Esophagus squamous epithelium (tissue), 5 donors: ENCODE measurements around the gene NHERF2. TPM values are rescaled to one million over a fixed set of nuclear protein-coding genes. Genes with fewer than 3 reads are reported as not detected.
A peak's percentile ranks its signal among the peaks of the same experiment; 100 is the strongest.

Experiments used
- DNase-seq: peaks from one replicate; lab custom pipeline; 2025; lab: John Stamatoyannopoulos, UW
- H3K27ac ChIP-seq, 4 donors: fragments of 200-600 bp; sonication (generic); one replicate each; pipeline ENCODE4 v1.5.1; 2016 to 2019; ENCODE audit warnings: mild to moderate bottlenecking in 1 of 4
- H3K27me3 ChIP-seq, 4 donors: fragments of 200-600 bp; sonication (generic); 1 replicate in 3 of 4; 2 replicates in 1 of 4; pipeline versions ENCODE4 v1.5.1 to v1.6.0; 2017 to 2021; ENCODE audit warnings: antibody characterized with exemption in 1 of 4
- H3K36me3 ChIP-seq, 3 donors: fragments of 200-600 bp; sonication (generic); one replicate each; pipeline ENCODE4 v1.5.1; 2016 to 2019
- H3K4me1 ChIP-seq, 3 donors: fragments of 200-600 bp; sonication (generic); one replicate each; pipeline ENCODE4 v1.5.1; 2017 to 2019
- H3K4me3 ChIP-seq, 4 donors: fragments of 200-600 bp; sonication (generic); 1 replicate in 3 of 4; 2 replicates in 1 of 4; pipeline ENCODE4 v1.5.1; 2016 to 2019; ENCODE audit warnings: mild to moderate bottlenecking in 2 of 4, moderate library complexity in 1 of 4
- H3K9me3 ChIP-seq, 3 donors: fragments of 200-600 bp; sonication (generic); one replicate each; pipeline ENCODE4 v1.5.1; 2016 to 2019
- CTCF ChIP-seq, 6 experiments: fragments of 450-650 bp in 4 of 6; fragments of 200-600 bp in 2 of 6; sonication (generic) in 2 of 6; IDR thresholded peaks; one replicate each; pipeline ENCODE4 v1.5.1; 2016 to 2019; ENCODE audit warnings: antibody characterized with exemption in 6 of 6, mild to moderate bottlenecking in 4 of 6, moderate library complexity in 4 of 6
- POLR2A ChIP-seq, 4 donors: fragments of 450-650 bp; IDR thresholded peaks; one replicate each; pipeline ENCODE4 v1.6.1; 2017; ENCODE audit warnings: antibody characterized with exemption in 4 of 4, mild to moderate bottlenecking in 4 of 4, moderate library complexity in 3 of 4
- WGBS, 2 donors: methylation state at CpG; one replicate each; pipeline ENCODE4 v1.1.5; 2018; 5-methylcytosine and 5-hydroxymethylcytosine counted together
- intact Hi-C: fragments of 100-400 bp; cut with DNase I; formaldehyde crosslinking; loops from one replicate; pipeline ENCODE4 v1.15.0; 2022
- total RNA-seq, 4 donors: library from RNA; depleted of rRNA; stranded (reverse); fragments of >200 nt; gene quantifications; one replicate each; pipeline ENCODE4 v1.1.0, GENCODE V29; 2016
- donor health status: DM: yes; HTN: yes; CAD: no.

Gene NHERF2
- total RNA-seq, 4 donors from 2014 or later = 11.6 to 31.7 (median 16.5) TPM

GRCh38 chr16:2040787-2041522, 14.3 kb downstream of the NHERF2 start:
- TF ChIP-seq POLR2A (IDR thresholded peaks at IDR 0.05) (no peak), CTCF (IDR thresholded peaks at IDR 0.05) (no peak)
- intact Hi-C loops = no loop called here
- Histone ChIP-seq H3K36me3 (peaks cover 0 to 19% (median 0%) of the 10 kb centered on the region in 3 donors), H3K9me3 (no peaks in the 10 kb centered on the region), H3K4me3 (no peak overlapping the region), H3K27me3 (no peaks in the 10 kb centered on the region), H3K4me1 (peaks cover 41 to 100% (median 77%) of the 10 kb centered on the region in 3 donors), H3K27ac (peak overlapping the region; percentile 75 to 92 (median 85))
- DNase-seq = no peak
- WGBS, 2 donors = 75 to 85% methylated on average over 8 to 9 of the region's 20 CpGs

- 80 to 90% methylated on average over 1 to 4 of the region's 22 CpGs for WGBS, 2 donors
- TF ChIP-seq CTCF (IDR thresholded peaks at IDR 0.05) (no peak), POLR2A (IDR thresholded peaks at IDR 0.05) (no peak)
- Histone ChIP-seq H3K36me3 (peaks cover 0 to 14% (median 0%) of the 10 kb centered on the region in 3 donors), H3K4me3 (no peak overlapping the region), H3K4me1 (peaks cover 40 to 100% (median 74%) of the 10 kb centered on the region in 3 donors), H3K9me3 (no peaks in the 10 kb centered on the region), H3K27me3 (no peaks in the 10 kb centered on the region), H3K27ac (peak overlapping the region; percentile 40 to 86 (median 78))
- intact Hi-C loops = no loop called here
- no peak for DNase-seq
Measured at GRCh38 chr16:2042171-2042985, 15.7 kb downstream of the NHERF2 start.

- H3K27ac ChIP-seq = peak overlapping the region in 3 of 4 donors; percentile 72 to 86 (median 84)
- TF ChIP-seq POLR2A (IDR thresholded peaks at IDR 0.05) = no peak
- no peak for TF ChIP-seq CTCF (IDR thresholded peaks at IDR 0.05)
- peaks cover 42 to 95% (median 67%) of the 10 kb centered on the region in 3 donors for H3K4me1 ChIP-seq
- intact Hi-C loops = no loop called here
- no peak overlapping the region for H3K4me3 ChIP-seq
- peaks cover 0 to 14% (median 0%) of the 10 kb centered on the region in 3 donors for H3K36me3 ChIP-seq
- DNase-seq = no peak
- no peaks in the 10 kb centered on the region for H3K9me3 ChIP-seq
- 40 to 73% methylated on average over 3 to 6 of the region's 11 CpGs for WGBS, 2 donors
- no peaks in the 10 kb centered on the region for H3K27me3 ChIP-seq
Measured at GRCh38 chr16:2042986-2043666, 16.4 kb downstream of the NHERF2 start.

- Histone ChIP-seq H3K36me3 (peaks cover 0 to 14% (median 0%) of the 10 kb centered on the region in 3 donors), H3K27ac (peak overlapping the region; percentile 0 to 86 (median 46)), H3K9me3 (no peaks in the 10 kb centered on the region), H3K4me3 (peak overlapping the region in 1 of 4 donors; percentile 26), H3K27me3 (no peaks in the 10 kb centered on the region), H3K4me1 (peaks cover 46 to 95% (median 65%) of the 10 kb centered on the region in 3 donors)
- intact Hi-C loops = no loop called here
- no peak for TF ChIP-seq POLR2A (IDR thresholded peaks at IDR 0.05)
- TF ChIP-seq CTCF (IDR thresholded peaks at IDR 0.05) = no peak
- DNase-seq = no peak
- 69 to 78% methylated on average over 9 to 11 of the region's 26 CpGs for WGBS, 2 donors
Measured at GRCh38 chr16:2043667-2044451, 17.2 kb downstream of the NHERF2 start.
